Measurements from ENCODE around the gene CD163L1.

DNA sequence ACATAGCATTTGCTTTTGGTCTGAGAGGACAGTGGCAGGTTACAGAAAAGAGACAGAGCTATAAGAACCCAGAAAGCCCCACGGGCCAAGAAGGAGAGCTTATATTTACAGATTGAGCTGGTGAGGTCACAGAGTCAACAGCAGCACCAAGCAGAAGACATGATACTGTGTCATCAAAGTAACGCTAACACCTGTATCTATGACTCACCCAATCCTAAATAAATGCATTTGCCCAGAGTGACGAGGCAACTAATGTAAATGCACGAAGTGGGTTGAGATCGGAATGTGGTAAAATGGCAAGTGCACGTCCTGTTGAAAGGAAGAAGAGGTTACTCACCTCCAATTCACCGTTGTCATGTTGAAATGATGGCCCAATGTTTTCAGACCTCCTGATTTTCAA, 6.7 kb upstream of the CD163L1 start:
- TF ChIP-seq POLR2A (IDR thresholded peaks at IDR 0.05), result no peak
- TF ChIP-seq, protein P1, sequence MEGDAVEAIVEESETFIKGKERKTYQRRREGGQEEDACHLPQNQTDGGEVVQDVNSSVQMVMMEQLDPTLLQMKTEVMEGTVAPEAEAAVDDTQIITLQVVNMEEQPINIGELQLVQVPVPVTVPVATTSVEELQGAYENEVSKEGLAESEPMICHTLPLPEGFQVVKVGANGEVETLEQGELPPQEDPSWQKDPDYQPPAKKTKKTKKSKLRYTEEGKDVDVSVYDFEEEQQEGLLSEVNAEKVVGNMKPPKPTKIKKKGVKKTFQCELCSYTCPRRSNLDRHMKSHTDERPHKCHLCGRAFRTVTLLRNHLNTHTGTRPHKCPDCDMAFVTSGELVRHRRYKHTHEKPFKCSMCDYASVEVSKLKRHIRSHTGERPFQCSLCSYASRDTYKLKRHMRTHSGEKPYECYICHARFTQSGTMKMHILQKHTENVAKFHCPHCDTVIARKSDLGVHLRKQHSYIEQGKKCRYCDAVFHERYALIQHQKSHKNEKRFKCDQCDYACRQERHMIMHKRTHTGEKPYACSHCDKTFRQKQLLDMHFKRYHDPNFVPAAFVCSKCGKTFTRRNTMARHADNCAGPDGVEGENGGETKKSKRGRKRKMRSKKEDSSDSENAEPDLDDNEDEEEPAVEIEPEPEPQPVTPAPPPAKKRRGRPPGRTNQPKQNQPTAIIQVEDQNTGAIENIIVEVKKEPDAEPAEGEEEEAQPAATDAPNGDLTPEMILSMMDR (IDR thresholded peaks at IDR 0.05), result no peak
- no peak for TF ChIP-seq POLR2AphosphoS5 (IDR thresholded peaks at IDR 0.05; ENCODE audit: insufficient read depth in 1 of 2, low read depth in 1 of 2)

All from vagina (tissue), 2 donors.